Activated B cell treated with CpG ODN at 0.5 μM for 24 hours (primary cell): Measurements from ENCODE around the gene MAMDC2. TPM values are rescaled to one million over a fixed set of nuclear protein-coding genes. Genes with fewer than 3 reads are reported as not detected.

Source experiments
- ATAC-seq: fragments of 200-7000 bp; cut with Tn5 transposase; one replicate; pipeline ENCODE4 v1.10.0; 2021; ENCODE audit warnings: low read depth, mild to moderate bottlenecking, moderate library complexity
- CTCF ChIA-PET: fragments of 350-600 bp; sonication (Branson Sonifier 250); formaldehyde crosslinking; loops from one replicate; lab custom pipeline; 2021; ENCODE audit warnings: antibody characterized with exemption; lab: Charles Lee
- POLR2A ChIA-PET: fragments of 350-600 bp; sonication (Branson Sonifier 250); formaldehyde crosslinking; loops from one replicate; lab custom pipeline; 2021; ENCODE audit warnings: antibody characterized with exemption; lab: Charles Lee
- DNase-seq: peaks from one replicate; pipeline ENCODE4 v3.0.0; 2022
- H3K27ac Mint-ChIP-seq: one replicate; pipeline ENCODE4 v1.8.0; 2020; ENCODE audit warnings: mixed read lengths
- H3K27me3 Mint-ChIP-seq: one replicate; pipeline ENCODE4 v1.8.0; 2021; ENCODE audit warnings: mixed read lengths
- H3K36me3 Mint-ChIP-seq: one replicate; pipeline ENCODE4 v1.8.0; 2021; ENCODE audit warnings: low read depth, mixed read lengths
- H3K4me1 Mint-ChIP-seq: one replicate; pipeline ENCODE4 v1.8.0; 2021; ENCODE audit warnings: mixed read lengths
- H3K4me3 Mint-ChIP-seq: one replicate; pipeline ENCODE4 v1.8.0; 2020; ENCODE audit warnings: mild to moderate bottlenecking, mixed read lengths
- H3K9me3 Mint-ChIP-seq: one replicate; pipeline ENCODE4 v1.8.0; 2020; ENCODE audit warnings: mixed read lengths
- intact Hi-C: fragments of 100-400 bp; cut with micrococcal nuclease; formaldehyde crosslinking; loops from one replicate; pipeline ENCODE4 v1.15.1; 2024
- total RNA-seq: library from RNA; stranded (reverse); gene quantifications from 2 replicates; pipeline ENCODE4 v1.2.3, GENCODE V29; 2022
- TF ChIP-seq, protein P1 (sequence below): fragments of 200-600 bp; IDR thresholded peaks from one replicate; pipeline ENCODE4 v1.8.0; 2022; ENCODE audit warnings: antibody characterized with exemption, mild to moderate bottlenecking

Gene MAMDC2
- total RNA-seq, 1 donor from 2014 or later = not detected

DNA sequence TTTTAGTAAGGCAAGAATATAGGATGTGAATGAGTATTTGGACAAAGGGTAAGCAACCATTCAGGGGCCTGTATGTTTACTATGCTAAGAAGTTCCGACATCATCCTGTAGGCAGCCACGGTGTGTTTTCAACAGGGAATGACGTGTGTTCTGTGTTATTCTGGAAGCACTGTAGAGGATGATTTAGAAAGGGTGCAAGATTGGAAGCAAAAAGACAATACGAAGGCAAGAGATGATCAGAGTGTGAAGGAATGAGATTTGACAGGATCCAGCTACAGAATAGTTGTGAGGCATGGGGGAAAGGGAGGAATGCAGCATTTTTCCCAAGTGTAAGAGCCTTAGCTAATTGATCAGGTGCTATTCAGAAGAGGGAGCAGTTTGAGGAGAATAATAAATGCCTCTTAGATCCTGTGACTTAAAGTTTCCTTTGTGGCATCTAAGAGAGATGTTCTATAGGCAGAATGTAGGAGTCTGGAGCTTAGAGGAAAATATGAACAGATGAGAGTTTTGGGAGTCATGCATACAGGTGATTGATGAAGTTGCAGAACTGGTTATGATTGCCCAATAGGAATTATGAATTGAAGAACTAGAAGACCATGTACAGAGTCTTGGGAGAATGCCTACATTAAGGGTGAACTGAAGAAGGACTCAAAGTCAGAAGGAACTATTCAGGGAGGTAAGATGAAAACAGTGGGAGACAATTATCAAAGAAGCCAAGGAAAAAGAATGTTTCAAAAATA, 217.7 kb downstream of the MAMDC2 start:
- H3K4me1 Mint-ChIP-seq = peaks cover 54% of the 10 kb centered on the region
- H3K27ac Mint-ChIP-seq = no peak overlapping the region
- H3K4me3 Mint-ChIP-seq = peak overlapping the region; percentile 93
- intact Hi-C loops = loop anchor here (2.0 kb wide), 1 partner anchor 1650 kb away; the partner anchor contains the start of genes ABHD17B and C9orf85
- no peaks in the 10 kb centered on the region for H3K9me3 Mint-ChIP-seq
- ChIA-PET CTCF (no interaction called here), POLR2A (no interaction called here)
- H3K36me3 Mint-ChIP-seq = peaks cover 57% of the 10 kb centered on the region
- no peak for ATAC-seq
- no peak for DNase-seq
- no peaks in the 10 kb centered on the region for H3K27me3 Mint-ChIP-seq
- TF ChIP-seq, protein P1, sequence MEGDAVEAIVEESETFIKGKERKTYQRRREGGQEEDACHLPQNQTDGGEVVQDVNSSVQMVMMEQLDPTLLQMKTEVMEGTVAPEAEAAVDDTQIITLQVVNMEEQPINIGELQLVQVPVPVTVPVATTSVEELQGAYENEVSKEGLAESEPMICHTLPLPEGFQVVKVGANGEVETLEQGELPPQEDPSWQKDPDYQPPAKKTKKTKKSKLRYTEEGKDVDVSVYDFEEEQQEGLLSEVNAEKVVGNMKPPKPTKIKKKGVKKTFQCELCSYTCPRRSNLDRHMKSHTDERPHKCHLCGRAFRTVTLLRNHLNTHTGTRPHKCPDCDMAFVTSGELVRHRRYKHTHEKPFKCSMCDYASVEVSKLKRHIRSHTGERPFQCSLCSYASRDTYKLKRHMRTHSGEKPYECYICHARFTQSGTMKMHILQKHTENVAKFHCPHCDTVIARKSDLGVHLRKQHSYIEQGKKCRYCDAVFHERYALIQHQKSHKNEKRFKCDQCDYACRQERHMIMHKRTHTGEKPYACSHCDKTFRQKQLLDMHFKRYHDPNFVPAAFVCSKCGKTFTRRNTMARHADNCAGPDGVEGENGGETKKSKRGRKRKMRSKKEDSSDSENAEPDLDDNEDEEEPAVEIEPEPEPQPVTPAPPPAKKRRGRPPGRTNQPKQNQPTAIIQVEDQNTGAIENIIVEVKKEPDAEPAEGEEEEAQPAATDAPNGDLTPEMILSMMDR = no peak

DNA sequence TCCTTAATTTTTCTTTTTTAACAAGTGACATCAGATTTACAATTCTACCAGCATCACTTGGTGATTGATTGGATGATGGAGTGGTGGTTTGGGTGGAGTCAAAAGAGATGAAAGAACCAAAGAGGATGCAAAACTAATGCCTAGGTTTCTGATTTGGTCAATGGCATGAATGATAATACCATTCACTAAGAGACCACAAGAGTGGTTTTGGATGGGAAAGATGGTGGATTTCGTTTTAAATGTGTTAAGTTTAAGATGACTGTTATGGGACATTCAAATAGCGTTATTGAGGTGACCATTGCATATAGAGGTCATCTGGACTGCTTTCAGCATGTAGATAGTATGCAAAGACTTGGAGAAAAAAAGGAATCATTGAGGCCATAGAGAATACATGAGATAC, 218.7 kb downstream of the MAMDC2 start:
- peaks cover 52% of the 10 kb centered on the region for H3K4me1 Mint-ChIP-seq
- POLR2A ChIA-PET = interaction anchor here (0.7 kb wide), 1 partner anchor 18 kb away, joined by 5 read pairs; no protein-coding TSS in a partner anchor

DNA sequence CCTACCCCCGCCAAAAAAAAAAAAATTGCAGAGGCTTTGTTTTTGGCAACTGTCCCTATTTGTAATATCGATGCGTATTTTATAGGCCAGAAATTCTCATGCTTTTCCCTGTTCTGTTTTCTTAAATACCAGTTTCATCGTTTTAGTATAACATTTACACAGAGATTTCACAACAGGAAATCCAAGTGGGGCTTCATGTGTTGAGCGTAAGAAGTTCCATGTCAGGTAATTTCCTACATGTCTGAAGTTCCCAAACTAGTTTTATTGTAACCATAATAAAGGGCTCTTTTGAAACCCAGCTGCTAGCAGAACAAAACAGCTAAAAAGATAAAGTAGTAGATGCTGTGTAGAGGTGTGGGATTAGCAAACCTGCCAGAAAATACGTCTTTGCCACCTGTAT, 219.3 kb downstream of the MAMDC2 start:
- intact Hi-C loops = no loop called here
- Mint-ChIP-seq H3K27me3 (no peaks in the 10 kb centered on the region), H3K4me1 (peaks cover 46% of the 10 kb centered on the region), H3K9me3 (no peaks in the 10 kb centered on the region), H3K27ac (no peak overlapping the region), H3K36me3 (peaks cover 70% of the 10 kb centered on the region), H3K4me3 (no peak overlapping the region)
- ATAC-seq (no peak), DNase-seq (no peak)
- POLR2A ChIA-PET = interaction anchor here (0.7 kb wide), 1 partner anchor 17 kb away, joined by 5 read pairs; no protein-coding TSS in a partner anchor
- TF ChIP-seq, protein P1 = no peak
- CTCF ChIA-PET = no interaction called here

More for the DNA sequence above, 218.7 kb downstream of the MAMDC2 start:
- no peak for ATAC-seq
- CTCF ChIA-PET = no interaction called here
- Mint-ChIP-seq H3K4me3 (no peak overlapping the region), H3K27ac (no peak overlapping the region), H3K9me3 (no peaks in the 10 kb centered on the region), H3K36me3 (peaks cover 65% of the 10 kb centered on the region), H3K27me3 (no peaks in the 10 kb centered on the region)
- DNase-seq = no peak
- intact Hi-C loops = no loop called here
- TF ChIP-seq, protein P1 = no peak

DNA sequence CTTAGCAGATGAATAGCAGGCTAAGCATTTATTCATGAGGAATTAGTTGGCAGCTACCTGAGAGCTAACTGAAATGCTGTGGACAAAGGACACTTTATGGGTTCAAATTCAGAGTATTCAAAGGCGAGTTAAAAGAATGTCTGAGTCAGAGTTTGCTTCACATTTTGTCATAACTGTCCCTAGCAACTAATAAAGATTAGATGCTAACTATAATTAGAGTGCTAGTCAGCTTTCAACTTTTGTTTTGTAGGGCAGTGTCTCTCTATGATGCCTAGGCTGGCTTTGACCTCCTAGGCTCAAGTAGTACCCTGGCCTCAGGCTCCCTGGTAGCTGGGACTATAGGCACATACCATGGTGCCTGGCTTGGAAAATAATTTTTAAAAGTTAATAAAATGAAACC, 219.8 kb downstream of the MAMDC2 start:
- Mint-ChIP-seq H3K36me3 (peaks cover 67% of the 10 kb centered on the region), H3K9me3 (no peaks in the 10 kb centered on the region), H3K4me3 (no peak overlapping the region), H3K4me1 (peaks cover 42% of the 10 kb centered on the region), H3K27ac (no peak overlapping the region), H3K27me3 (no peaks in the 10 kb centered on the region)
- TF ChIP-seq, protein P1 = no peak
- no peak for ATAC-seq
- intact Hi-C loops = no loop called here
- POLR2A ChIA-PET = no interaction called here
- no peak for DNase-seq
- CTCF ChIA-PET = no interaction called here

Other genes starting within 250 kb of the MAMDC2 start
- gene CFAP95, start 223.0 kb upstream of the MAMDC2 start, total RNA-seq = not detected in 2 replicates
- gene SMC5, start 215.1 kb downstream of the MAMDC2 start, total RNA-seq = 46.9 and 49.3 TPM in 2 replicates